BE2C (cell line): ENCODE results near the gene MOXD1.

Experiments used
- DNase-seq: peaks from one replicate; pipeline ENCODE4 v3.0.0-alpha.2; 2020
- H3K27me3 ChIP-seq: fragments of 250-450 bp; sonication (Bioruptor Pico); 2 replicates; pipeline ENCODE4 v1.5.1; 2020; ENCODE audit warnings: mild to moderate bottlenecking
- H3K36me3 ChIP-seq: fragments of 250-450 bp; sonication (Bioruptor Pico); 2 replicates; pipeline ENCODE4 v1.5.1; 2020; ENCODE audit warnings: mild to moderate bottlenecking
- H3K4me1 ChIP-seq: fragments of 250-450 bp; sonication (Bioruptor Pico); 2 replicates; pipeline ENCODE4 v1.5.1; 2020
- H3K4me3 ChIP-seq: 2 replicates; pipeline ENCODE4 v1.5.1; 2011; ENCODE audit warnings: low read depth, low read length
- H3K9me3 ChIP-seq: fragments of 250-450 bp; sonication (Bioruptor Pico); 2 replicates; pipeline ENCODE4 v1.5.1; 2020
- TF ChIP-seq, protein P1 (sequence below): IDR thresholded peaks from 2 replicates; pipeline ENCODE4 v1.5.1; 2012; ENCODE audit warnings: mild to moderate bottlenecking, low read depth, low read length

MOXD1 gene

DNA sequence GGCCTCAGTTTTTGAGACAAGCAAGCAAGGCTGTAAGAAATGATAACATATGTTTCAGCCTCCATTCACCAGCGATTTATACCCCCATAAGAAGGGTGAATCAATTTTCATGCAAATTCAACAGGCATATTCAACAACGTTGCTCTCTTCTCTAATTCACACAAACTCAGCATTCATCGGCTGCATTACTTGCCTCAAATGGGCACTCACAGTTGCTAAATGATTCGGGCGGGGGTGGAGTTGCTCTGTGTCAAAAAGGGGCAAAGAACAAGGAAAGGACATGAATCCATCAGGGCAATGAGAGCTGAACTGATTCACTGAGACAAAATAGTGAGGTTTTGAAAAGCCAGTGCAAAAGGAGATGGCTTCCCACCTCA, 9.0 kb downstream of the MOXD1 start:
- Histone ChIP-seq H3K4me1 (no peaks in the 10 kb centered on the region), H3K4me3 (no peak overlapping the region), H3K36me3 (no peaks in the 10 kb centered on the region), H3K27me3 (no peaks in the 10 kb centered on the region), H3K9me3 (0 out of 2 replicates have a peak, but pooled peaks cover 3% of the 10 kb centered on the region)
- no peak for DNase-seq
- TF ChIP-seq, protein P1, sequence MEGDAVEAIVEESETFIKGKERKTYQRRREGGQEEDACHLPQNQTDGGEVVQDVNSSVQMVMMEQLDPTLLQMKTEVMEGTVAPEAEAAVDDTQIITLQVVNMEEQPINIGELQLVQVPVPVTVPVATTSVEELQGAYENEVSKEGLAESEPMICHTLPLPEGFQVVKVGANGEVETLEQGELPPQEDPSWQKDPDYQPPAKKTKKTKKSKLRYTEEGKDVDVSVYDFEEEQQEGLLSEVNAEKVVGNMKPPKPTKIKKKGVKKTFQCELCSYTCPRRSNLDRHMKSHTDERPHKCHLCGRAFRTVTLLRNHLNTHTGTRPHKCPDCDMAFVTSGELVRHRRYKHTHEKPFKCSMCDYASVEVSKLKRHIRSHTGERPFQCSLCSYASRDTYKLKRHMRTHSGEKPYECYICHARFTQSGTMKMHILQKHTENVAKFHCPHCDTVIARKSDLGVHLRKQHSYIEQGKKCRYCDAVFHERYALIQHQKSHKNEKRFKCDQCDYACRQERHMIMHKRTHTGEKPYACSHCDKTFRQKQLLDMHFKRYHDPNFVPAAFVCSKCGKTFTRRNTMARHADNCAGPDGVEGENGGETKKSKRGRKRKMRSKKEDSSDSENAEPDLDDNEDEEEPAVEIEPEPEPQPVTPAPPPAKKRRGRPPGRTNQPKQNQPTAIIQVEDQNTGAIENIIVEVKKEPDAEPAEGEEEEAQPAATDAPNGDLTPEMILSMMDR, result no peak

DNA sequence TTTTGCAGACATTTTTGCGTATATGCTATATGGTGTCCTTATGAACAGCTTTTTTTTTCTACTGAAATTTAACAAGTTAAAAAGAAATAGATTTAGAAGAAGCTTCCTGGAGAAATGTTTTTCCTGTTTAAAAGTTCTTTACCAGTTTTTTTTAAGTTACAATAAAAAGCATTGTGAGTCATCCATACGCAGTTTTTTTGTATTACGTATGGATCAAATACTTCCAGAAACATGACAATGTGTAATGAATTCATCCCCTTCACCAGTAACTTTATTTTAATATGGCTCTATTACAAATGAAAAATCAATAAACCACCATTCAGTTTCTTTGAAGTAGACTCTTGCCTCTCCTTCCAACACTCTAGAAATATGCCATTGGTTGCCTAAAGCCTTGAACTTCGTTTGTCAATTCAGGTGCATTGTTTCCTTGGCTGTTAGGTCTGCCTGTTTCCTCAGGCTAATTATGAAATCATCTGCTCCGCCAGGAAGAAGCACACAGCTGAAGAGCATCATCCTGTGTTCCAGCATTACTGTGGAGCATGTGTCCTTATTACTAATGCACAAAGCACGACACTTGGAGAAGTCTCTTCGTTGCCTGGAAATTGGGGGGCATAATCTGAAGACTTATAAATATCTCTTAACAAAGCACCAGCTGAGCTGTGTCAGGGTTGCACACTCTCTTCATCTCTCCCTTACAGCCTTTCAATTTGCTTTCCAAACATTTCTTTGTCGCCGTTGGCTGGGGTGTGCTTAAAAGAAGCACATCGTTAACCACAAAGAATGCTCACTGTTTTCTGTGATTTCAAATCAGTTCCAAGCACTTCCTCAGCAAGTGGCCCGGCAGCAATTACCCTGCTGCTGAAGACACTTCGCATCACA, 9.6 kb downstream of the MOXD1 start:
- no peak for DNase-seq
- H3K4me3 ChIP-seq, result no peak overlapping the region
- 0 out of 2 replicates have a peak, but pooled peaks cover 3% of the 10 kb centered on the region for H3K9me3 ChIP-seq
- TF ChIP-seq, protein P1, result no peak
- H3K36me3 ChIP-seq, result no peaks in the 10 kb centered on the region
- no peaks in the 10 kb centered on the region for H3K4me1 ChIP-seq
- no peaks in the 10 kb centered on the region for H3K27me3 ChIP-seq

DNA sequence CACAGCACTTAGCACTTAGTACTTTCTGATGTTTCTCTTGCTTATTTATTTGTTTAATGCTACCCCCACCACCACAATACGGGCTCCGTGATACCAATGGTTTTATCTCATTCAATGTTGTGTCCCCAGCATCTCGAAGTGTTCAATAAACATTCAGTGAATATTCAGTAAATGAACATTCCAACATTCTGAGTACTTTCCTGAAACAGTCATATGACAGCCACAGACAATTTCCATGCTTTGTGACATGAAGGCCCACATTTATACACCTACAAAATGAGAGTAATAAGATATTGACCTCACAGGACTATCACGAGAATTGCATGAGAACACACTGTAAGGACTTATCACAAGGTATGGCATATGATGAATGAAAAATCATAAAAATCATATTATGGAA, 10.8 kb downstream of the MOXD1 start:
- TF ChIP-seq, protein P1, result no peak
- Histone ChIP-seq H3K4me3 (no peak overlapping the region), H3K27me3 (no peaks in the 10 kb centered on the region), H3K4me1 (no peaks in the 10 kb centered on the region), H3K36me3 (no peaks in the 10 kb centered on the region), H3K9me3 (0 out of 2 replicates have a peak, but pooled peaks cover 3% of the 10 kb centered on the region)
- DNase-seq, result no peak

DNA sequence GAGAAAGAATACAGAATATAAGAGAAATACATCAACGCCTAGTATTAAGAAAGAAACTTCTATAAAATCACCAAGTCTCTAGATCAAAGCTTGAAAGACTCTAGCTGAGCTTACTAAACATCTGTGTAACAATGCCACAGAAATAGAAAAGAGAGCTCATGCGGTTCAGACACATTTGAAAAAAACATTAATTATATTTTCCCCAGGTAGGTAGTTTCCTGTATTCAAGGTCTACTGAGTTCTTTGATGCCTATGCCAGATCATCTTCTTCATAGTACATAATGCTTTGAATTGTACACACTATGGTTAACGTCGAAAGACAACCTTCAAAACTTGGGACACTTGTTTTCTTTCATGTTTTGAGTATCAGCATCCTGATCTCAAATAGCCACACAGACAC, 11.3 kb downstream of the MOXD1 start:
- TF ChIP-seq, protein P1, result no peak
- no peak for DNase-seq
- H3K9me3 ChIP-seq, result 0 out of 2 replicates have a peak, but pooled peaks cover 2% of the 10 kb centered on the region

DNA sequence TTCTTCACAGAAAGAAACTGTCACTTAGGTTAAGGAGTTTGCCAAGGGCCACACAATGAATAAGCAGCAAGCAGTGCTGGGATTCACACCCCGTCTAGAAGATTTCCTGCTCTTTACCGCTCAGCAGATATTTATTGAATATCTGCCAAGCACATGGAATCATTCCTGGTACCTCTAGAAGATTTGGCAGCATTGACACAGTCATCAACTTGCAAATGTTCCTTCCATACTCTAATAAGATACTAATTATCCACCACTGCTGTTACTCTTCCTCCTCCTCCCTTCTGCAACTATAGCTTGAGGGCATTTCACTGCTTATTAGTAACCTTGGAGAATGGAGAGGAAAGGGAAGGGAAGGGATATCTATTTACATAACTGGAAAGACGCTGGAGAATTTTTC, 13.0 kb downstream of the MOXD1 start:
- Histone ChIP-seq H3K36me3 (no peaks in the 10 kb centered on the region), H3K4me3 (no peak overlapping the region), H3K9me3 (no peaks in the 10 kb centered on the region), H3K4me1 (no peaks in the 10 kb centered on the region), H3K27me3 (no peaks in the 10 kb centered on the region)
- DNase-seq, result no peak
- TF ChIP-seq, protein P1, result no peak

More for the DNA sequence above, 11.3 kb downstream of the MOXD1 start:
- H3K36me3 ChIP-seq, result no peaks in the 10 kb centered on the region
- H3K4me3 ChIP-seq, result no peak overlapping the region
- H3K4me1 ChIP-seq, result no peaks in the 10 kb centered on the region
- H3K27me3 ChIP-seq, result no peaks in the 10 kb centered on the region

DNA sequence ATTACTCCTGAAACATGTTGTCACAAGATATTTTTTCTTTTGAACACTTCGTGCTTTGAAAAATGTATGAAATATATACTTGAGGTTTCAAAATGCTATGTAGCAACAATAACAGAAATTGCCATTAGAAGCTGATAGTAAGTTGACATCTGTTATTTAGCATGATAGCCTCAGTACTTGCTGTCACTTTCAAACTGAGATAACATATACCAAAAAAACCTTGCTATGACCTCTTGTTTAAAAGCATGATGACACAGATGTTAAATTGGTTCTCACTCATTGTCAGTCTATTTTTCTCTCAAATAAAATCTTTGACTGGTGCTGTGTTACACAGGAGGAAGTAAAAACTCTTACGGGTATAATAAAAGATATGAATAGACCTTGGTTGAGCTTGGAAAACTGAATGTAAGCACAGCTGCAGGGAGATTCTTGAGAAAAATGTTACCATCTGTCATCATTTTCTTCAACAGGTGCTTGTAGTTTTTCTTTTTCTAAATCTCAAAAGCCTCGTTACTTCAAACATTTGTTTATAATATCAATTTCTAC, 18.6 kb downstream of the MOXD1 start:
- H3K36me3 ChIP-seq, result no peaks in the 10 kb centered on the region
- TF ChIP-seq, protein P1, result no peak
- no peaks in the 10 kb centered on the region for H3K4me1 ChIP-seq
- no peaks in the 10 kb centered on the region for H3K9me3 ChIP-seq
- DNase-seq, result no peak
- no peaks in the 10 kb centered on the region for H3K27me3 ChIP-seq
- H3K4me3 ChIP-seq, result no peak overlapping the region
